ENCODE measurements around the gene WNT11.
"Not testable (repeated sequence)": the region's sequence is repeated elsewhere in the genome, so short reads cannot be mapped to it uniquely, and the experiment has no call there.

WNT11 gene

DNA sequence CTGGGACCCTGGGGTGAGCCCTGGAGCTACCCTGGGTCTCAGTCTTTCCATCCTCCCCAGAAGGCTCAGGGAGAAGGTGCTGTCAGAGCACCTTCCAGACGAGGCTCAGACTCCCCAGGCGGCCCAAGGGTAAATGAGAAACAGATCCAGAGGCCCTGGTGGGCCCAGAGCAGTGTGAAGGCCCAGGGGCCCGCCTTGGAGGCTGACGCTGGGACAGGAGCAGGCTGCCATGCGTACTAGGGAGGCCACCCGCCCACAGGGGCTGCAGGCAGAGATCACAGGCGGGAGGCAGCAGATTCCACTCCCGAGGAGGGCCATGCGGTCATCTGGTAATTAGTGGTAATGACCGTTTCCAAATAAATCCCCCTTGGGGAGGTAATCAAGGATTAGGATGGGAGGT lies 5.2 kb downstream of the WNT11 start:
- DNase-seq, result no peak

DNA sequence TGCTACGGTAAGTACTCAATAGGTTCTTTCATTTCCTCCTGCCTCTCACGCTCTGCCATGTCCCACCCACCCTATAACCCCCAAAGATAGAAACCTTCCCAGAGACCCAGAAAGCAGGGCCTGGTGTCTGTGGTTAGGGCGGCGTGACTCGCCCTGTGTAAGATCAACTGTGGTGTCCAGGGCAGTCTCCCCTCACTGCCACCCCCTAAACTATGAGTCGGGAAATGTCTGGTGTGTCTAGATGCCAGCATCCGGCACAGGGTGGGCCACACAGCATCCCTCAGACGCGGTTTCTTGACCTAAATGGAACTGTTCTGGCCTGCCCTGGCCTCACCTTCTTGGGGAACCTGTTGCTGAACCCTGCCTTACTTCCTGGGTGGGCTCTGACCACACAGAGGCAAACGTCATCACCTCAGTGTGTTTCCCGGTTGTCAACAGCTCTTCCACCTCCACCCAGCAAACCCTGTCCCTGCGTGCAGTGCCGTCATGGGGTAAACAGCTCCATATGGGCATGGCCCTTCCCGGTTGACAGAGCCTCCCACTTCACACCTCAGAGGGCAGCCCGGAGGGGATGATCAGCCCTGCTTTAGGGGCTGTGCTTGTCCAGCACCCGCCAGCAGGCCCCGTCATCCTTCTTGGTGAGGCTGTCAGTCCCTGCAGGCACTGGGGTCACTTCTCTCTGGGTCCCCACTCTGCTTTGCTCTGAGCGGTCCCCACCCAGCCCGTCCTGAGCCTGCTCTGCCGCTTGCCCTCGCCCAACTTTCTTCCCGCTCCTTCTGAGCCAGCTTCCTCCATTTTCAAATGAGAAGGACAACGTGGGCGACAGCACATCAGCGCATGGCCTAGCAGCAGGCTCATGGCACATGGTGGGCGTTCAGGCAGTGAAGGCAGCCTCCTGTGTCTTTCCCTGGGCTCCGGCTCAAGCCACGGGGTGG lies 6.0 kb downstream of the WNT11 start:
- no peak for DNase-seq

DNA sequence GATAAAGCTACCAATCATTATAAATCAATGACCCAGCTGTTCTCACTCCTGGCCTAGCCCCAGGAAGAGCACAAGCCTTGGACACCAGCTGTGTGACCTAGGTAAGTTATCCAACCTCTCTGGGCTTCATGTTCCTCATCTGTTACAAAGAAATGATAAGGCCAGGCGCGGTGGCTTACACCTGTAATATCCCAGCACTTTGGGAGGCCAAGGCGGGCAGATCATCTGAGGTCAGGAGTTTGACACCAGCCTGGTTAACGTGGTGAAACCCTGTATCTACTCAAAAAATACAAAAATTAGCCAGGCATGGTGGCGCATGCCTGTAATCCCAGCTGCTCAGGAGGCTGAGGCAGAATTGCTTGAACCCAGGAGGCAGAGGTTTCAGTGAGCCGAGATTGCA lies 7.6 kb downstream of the WNT11 start:
- DNase-seq, result not testable (repeated sequence)

DNA sequence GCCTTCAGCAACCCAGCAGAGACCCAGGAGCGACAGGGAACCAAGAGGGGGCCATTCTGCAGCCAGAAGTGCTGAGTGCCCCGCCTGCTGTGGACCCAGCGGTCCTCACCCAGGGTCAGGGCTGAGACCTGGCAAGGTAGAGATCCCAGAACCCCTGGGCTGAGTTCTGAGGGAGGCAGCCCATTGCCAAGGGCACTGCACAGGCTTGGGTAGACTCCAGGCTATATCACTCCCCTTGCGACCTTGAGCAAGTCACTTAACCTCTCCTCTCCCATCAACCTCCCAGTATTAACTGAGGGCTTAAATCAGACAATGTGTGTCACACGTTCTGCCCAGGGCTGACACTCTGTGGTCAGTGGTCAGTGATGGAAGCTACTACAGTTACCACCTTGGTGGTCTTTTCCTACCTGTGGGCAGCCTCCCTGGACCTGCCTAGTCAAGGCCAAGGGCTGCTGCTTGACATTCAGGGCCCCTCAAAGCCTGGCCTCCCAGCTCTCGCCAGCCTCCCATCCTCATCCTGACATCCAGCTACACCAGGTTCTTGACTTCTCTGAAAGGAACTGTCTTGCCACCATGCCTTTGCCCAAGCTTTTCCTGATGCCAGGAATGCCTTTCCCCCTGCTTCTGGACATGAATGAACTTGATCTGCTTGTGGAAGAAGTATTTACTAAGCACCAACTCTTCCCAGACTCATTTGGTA lies 8.2 kb downstream of the WNT11 start:
- no peak for DNase-seq

DNA sequence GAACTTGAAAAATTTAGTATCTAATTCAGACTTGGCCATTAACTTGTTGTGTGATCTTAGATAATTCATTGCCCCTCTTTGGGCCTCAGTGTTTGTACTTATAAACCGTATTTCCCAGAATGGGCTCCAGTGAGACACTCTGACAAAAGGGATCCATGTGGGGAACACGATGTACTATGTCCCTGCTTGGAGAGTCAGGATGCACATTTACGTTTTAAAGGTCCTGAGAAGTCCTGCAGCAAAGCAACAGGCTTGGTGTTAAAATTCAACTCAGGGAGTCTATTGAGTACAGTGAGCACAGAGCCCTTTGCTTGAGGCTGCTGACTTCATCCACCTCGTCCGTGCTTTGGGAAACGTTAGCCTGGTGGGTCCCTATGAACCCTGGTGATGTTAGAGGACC lies 9.0 kb downstream of the WNT11 start:
- DNase-seq, result no peak

DNA sequence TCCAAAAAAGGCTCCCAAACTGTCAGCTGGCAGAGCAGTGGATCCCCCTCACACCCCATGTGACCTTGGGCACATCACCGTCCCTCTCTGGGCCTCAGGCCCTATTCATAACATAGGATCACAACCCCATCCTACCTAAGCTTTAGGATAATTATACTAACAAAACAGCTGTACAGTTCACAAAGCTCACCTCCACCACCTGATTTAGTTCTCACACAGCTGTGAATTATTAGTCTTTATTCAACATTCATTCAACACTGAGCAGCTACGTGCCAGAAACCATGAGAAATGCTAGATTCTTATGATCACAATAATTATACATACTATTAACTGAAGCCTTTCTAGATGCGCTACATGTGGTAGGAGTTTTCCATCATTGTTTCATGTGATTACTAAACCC lies 9.5 kb downstream of the WNT11 start:
- no peak for DNase-seq

DNA sequence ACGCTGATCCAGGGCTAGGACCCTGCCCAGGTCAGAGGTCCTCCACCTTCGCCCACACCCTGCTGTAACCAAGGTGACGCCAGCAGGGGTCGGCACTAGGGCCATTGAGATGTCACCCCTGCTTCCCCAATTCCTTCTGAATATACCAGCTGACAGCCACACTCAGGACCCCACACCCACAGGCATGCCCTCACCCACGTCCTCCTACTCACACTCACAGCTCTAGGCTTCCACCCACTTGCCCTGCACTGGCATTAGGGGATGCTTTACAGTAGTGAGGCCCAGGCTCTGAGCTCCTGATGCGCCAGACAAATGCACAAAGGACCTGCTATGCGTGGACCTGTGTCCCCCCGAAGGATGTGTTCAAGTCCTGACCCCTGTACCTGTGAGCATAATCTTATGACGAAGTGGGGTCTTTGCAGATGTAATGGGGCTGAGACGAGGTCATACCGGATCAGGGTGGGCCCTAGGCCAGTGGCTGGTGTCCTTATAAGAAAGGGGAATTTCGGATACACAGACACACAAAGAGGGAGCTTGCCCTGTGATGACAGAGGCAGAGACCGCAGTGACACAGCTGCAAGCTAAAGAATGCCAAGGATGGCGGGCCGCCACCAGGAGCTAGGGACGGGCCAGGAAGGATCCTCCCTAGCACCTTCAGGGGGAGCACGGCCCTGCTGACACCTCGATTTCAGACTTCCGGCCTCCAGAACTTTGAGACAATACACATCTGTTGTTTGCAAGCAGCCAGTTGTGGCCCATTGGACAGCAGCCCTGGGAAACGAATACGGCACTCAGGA lies 11.2 kb downstream of the WNT11 start:
- no peak for DNase-seq

DNA sequence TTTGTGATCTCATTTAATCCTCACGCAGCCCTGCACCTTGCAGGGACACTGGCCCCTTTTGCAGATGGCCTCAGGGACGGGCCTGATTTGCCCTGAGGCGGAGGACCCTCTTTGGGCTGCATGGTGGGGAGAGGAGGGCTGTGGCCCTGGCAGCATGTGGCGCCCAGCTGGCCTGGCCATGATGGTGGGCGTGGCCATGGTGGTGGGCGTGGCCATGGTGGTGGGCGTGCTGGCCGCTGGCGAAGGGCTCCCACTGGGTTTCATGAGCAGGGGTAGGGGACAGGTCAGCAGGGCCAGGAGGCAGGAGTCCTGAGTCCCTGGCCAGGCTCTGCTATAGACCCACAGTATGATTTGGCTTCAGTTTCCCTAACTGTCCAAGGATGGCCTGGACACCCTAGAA lies 13.1 kb downstream of the WNT11 start:
- no peak for DNase-seq

DNA sequence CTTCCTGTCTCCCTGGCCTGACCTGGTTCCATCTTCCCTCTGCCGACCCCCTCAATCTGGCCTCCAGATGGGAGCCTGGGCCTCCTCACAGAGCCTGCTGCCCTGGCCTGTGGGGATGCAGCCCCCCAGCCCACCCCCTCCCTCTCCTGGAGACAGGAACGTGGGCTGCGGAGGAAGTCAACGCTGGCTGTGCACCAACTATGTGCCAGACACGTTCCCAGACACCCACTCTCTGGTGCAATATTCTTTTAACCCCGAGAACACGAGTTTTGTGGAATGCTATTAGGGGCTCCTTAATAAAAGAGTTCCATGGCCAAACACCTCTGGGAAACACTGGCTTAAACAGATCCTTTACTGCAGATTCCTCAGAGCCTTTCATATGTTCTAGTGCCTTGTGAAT lies 15.9 kb downstream of the WNT11 start:
- DNase-seq, result no peak

DNA sequence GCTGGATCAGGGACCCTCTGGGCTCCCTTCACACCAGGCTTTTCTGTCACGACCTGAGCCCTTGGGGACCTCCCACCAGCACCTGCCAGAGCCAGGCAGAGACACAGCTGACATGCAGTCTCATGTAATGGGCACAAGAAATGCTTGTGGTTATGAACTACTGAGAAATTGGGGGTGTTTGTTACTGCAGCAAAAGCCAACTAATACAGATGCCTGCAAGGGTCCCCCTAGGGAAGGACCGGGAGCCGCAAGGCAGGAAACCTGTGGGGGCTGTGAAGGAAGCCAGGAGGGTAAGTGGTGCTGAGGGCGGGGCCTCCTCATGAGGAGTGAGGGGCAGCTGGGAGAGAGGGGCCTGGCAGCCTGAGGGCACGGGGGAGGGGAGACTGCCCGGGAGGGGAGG lies 16.6 kb downstream of the WNT11 start:
- no peak for DNase-seq

DNA sequence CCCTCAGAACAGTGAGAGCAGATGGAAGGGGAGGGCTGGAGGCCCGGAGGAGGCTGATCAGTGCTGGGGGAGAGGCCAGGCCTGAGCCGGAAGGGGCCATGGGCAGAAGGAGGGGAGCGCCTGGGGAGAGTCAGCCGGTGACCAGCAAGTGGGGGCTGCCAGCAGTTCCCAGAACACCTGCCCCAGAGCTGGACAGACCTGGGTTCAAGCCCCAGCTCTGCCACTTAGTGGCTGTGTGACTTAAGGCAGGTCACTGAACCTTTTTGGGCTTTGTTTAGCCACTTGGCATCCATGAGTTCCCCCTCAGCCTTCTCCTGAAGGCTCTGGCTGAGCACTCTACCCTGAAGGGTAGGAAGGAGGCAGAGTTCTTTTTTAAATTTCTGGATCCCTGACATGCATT lies 17.4 kb downstream of the WNT11 start:
- no peak for DNase-seq

DNA sequence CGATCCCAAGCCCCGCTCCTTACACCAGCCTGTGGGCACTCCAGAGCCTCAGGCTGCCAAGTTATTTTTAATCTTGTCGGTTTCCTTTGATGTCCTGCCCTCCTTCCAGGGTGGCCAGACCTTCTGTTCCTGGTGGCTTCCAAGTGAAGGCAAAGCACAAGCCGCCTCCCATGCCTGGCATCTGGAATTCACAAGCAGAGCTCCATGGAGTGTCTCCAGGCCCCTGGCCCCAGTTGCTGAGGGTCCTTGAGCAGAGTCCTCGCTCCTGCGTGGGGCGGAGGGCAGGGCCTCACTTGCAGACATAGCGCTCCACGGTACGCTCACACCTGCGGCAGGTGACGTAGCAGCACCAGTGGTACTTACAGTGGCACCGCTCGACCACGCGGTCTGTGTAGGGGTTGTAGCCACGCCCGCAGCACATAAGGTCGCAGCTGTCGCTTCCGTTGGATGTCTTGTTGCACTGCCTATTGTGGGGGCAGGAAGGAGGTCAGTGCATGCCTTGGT lies 19.5 kb downstream of the WNT11 start:
- no peak for DNase-seq

DNA sequence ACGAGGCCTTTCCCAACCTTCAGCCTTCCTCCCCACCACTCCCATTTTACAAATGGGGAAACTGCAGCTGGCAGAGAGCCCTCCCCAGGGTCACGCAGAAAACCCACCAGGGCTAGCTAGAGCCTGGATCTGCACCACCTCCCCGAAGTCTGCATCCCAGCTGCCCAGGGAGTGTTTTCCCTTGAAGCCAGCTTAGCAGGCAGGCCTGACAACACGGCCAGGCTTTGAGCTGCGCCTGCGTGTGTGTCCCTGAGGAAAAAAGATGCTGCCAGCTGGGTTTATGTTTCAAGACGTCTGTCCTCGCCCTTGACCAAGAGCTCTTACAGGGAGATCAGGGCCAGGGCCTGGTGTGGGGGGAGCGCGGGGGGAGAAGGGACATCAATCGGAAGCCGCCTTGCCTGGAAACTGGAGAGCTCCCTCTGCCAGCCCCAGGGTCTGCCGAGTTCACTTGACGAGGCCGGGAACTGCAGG lies 20.3 kb downstream of the WNT11 start:
- DNase-seq, result no peak

DNA sequence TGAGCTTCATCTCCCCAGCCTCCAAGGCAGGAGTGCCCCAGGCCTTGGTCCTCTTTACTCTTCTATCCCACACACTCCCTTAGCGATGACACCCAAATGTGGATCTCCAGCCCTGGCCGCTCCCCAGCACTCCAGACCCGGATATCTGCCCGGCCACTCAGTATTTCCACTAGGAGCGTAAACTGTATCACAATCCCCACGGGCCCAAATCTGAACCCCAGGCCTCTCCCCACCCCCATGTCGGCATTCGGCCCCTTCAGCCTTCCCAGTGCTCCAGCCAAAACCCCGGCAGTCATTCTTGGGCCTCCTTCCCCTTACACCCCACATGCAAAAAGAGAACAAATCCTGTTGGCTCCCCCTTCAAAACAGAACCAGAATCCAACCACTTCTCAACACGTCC lies 20.8 kb downstream of the WNT11 start:
- DNase-seq, result no peak

DNA sequence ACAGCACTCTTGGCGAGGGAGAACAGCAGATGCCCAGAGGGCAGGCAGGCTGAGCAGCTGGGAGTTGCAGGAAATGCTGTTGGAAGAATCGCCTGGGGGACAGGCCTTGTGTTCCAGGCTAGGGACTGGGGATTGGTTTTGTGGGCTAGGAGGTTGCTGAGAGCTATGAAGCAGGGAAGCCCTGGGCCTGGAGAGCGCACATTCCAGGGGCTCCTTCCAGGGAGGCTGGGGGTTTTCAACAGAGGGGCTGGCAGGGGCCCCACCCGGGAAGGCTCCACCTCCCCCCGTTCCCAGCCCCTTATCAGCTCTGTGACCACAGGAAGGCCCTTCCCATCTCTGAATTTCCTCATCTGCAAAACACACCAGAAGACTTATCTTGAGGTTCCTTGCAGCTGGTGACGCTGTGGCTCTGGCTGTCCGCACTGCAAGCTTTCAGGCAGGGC lies 21.7 kb downstream of the WNT11 start:
- no peak for DNase-seq

DNA sequence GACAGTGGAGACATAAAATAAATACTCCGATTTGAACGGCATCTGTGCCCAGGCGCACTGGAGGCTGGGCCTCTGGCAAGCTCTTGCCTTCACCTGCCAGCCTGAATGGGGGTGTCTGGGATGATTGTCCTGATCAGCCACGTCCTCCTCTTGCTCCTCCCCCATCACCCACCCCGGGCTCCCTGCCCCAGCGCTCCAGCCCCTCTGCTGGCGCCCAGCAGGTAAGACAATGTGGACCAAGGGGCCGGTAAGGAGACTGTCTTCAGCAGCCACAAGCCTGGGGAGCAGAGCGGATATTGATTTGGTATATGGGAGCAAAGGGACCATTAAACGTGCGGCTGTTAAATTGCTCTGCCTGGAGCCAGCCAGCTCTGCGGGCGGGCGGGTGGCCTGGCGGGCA lies 24.9 kb downstream of the WNT11 start:
- no peak for DNase-seq

DNA sequence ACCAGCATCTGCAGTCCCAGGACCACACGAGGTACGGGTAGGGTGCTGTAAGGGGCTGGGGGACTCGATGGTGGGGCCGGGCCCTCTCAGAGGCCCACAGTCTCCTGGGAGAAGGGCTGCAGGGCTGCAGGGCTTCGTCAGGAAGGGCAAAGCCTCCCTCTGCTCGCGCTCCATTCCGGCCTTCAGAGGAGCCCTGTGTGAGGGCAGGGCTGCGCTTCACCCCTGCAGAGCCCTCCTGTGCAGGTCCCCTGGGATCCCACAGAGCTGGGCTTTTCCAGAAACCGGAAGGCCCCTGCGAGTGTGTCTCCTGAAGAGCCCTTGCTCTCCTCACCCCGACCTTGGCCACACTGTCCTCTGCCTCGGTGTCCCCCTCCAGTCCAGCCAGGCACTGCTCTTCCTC lies 27.2 kb downstream of the WNT11 start:
- no peak for DNase-seq

DNA sequence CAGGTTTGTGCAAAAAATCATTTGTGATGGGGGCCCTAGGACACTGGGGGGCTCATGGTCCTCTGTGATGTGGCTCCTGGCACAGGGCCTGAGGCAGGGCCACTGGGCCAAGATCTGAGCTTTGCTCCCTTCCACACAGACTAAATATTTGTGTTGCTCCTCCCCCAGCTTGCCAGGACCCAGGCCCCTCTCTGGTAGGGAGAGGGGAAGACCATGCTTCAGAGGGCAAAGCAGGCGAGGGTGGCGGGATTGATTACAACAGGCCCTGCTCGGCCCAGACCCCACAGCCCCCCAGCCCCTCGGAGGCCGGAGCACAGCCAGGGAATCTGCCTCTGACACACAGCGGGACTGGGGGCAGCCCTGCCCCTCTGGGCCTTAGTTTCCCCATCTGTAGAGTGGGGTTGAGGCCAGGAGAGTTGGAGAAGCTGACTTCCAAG lies 29.0 kb downstream of the WNT11 start:
- DNase-seq, result no peak

DNA sequence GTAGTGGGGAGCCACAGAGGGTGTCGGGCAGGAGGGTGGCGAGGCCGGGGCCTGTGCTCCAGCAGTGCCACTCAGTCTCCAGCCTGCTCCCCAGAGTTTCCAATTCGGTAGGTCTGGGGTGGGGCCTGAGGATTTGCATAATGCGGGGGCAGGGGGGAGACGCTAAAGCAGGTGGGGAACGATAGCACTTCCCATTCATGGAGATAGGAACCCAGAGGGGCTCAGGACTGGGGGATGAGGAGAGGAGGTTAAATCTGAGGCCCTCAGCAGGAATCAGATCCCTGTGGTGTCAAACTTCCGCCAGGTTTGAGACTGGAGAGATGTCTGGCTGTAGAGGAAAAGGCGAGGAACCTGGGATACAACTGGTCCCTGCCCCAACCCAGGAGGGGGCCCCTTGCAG lies 29.8 kb downstream of the WNT11 start:
- DNase-seq, result no peak

DNA sequence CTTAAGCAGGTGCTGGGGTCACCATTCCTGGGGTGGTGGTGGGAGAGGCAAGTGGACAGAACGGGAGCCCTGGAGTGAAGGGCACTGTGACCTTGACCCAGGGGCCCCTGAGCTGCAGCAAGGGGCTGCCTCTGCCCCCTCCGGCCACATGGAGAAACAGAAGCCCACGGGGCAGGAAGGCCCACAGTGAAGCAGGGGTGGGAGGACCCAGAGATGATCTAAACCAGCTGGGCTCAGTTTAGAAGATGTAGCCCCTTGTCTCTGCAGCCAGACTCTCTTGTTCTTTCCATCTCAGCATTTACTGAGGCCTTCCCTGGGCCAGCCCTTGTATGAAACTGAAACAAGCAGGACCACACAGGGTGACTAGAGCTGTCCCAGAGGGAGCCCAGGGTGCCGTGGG lies 30.5 kb downstream of the WNT11 start:
- DNase-seq, result no peak

DNA sequence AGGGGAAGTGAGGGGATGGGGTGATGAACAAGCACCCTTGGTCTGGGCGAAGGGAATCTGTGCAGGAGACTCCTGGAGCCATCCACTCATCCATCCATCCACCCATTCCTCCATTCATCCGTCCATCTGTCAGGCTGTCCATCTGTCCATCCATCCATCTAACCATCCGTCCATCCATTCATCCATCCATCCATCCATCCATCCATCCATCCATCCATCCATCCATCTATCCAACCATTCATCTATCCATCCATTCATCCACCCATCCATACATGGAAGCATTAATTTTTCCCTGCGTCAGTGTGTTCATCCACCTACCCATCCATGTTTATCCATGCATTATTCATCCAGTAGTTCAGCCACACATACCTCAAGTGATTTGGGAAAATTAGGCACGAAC lies 32.0 kb downstream of the WNT11 start:
- DNase-seq, result no peak

DNA sequence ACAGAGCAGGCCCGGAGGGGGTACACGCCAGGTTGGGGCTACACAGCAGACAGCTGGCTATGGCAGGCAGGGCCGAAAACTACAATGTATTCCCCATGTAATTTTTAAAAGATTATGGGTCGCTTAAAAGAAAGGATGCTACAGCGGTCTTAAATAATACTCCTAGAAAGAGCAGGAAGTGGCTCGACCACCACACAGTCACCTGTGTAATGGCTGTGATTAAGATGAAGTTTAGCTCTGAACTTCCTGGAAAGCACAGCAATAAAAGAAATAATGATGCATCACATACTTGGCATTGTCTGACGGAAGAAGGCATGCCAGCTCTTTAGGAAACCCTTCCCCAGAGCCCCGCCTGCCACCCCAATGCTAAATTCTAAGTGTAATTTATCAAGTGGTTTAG lies 32.6 kb downstream of the WNT11 start:
- no peak for DNase-seq

DNA sequence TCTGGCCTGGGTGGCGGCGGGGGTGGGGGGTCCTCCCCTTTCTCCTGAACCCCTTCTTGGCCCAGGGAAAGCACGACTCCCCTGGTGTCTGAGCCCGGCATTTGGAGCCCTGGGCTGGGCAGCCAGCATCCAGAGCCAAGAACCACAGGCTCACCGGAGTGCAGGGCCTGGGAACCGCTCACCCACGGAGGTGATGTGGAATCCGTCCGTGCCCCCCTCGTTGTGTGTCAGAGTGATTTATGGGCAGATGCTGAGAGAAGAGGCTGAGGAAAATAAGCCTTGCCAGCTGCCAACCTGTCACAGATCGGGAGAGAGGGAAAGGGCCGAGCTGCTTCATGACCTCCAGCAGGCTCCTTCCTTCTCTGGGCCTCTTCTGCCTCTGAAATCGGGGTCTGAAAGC lies 33.7 kb downstream of the WNT11 start:
- DNase-seq, result no peak

All from NCI-H2081 (cell line).